SK-N-SH treated with all-trans-retinoic acid at 6 μM for 48 hours (cell line): ENCODE measurements around the gene AKR1B15.

Experiments
- ESRRG ChIP-seq: fragments of 250-450 bp; sonication (Bioruptor Pico); IDR thresholded peaks from 2 replicates; pipeline ENCODE4 v1.6.1; 2021; ENCODE audit warnings: mild to moderate bottlenecking
- GLIS3 ChIP-seq: fragments of 250-450 bp; sonication (Bioruptor Pico); IDR thresholded peaks from 2 replicates; pipeline ENCODE4 v1.5.0; 2020; ENCODE audit warnings: mild to moderate bottlenecking, moderate library complexity
- ISL1 ChIP-seq: fragments of 250-450 bp; sonication (Bioruptor Pico); IDR thresholded peaks from 2 replicates; pipeline ENCODE4 v2.1.2; 2022; ENCODE audit warnings: mild to moderate bottlenecking, moderate library complexity
- PATZ1 ChIP-seq: fragments of 250-450 bp; sonication (Bioruptor Pico); IDR thresholded peaks from 2 replicates; pipeline ENCODE4 v1.8.0; 2020; ENCODE audit warnings: mild to moderate bottlenecking, moderate library complexity, borderline replicate concordance
- POU6F1 ChIP-seq: fragments of 250-450 bp; sonication (Bioruptor Pico); IDR thresholded peaks from 2 replicates; pipeline ENCODE4 v1.8.0; 2021; ENCODE audit warnings: low read depth, mild to moderate bottlenecking, moderate library complexity, borderline replicate concordance
- RARB ChIP-seq: fragments of 250-450 bp; sonication (Bioruptor Pico); IDR thresholded peaks from 2 replicates; pipeline ENCODE4 v1.8.0; 2021; ENCODE audit warnings: mild to moderate bottlenecking, moderate library complexity
- TOX ChIP-seq: fragments of 250-450 bp; sonication (Bioruptor Pico); IDR thresholded peaks from 2 replicates; pipeline ENCODE4 v1.8.0; 2021; ENCODE audit warnings: mild to moderate bottlenecking, moderate library complexity, borderline replicate concordance
- ZC3H10 ChIP-seq: fragments of 250-450 bp; sonication (Bioruptor Pico); IDR thresholded peaks from 2 replicates; pipeline ENCODE4 v1.5.1; 2021; ENCODE audit warnings: mild to moderate bottlenecking, moderate library complexity
- ZFP3 ChIP-seq: fragments of 250-450 bp; sonication (Bioruptor Pico); IDR thresholded peaks from 2 replicates; pipeline ENCODE4 v1.5.0; 2020; ENCODE audit warnings: mild to moderate bottlenecking, moderate library complexity
- ZNF565 ChIP-seq: fragments of 450-650 bp; formaldehyde crosslinking; conservative IDR thresholded peaks from 2 replicates; pipeline ENCODE4 v1.5.0; 2020; ENCODE audit warnings: low read depth, mild to moderate bottlenecking, moderate library complexity
- TF ChIP-seq, protein P1 (sequence below): fragments of 250-450 bp; sonication (Bioruptor Pico); IDR thresholded peaks from 2 replicates; pipeline ENCODE4 v1.5.0; 2020; ENCODE audit warnings: mild to moderate bottlenecking, moderate library complexity
- TF ChIP-seq, protein P2 (sequence below): fragments of 250-450 bp; sonication (Bioruptor Pico); IDR thresholded peaks from 2 replicates; pipeline ENCODE4 v1.5.1; 2021; ENCODE audit warnings: mild to moderate bottlenecking, moderate library complexity

DNA sequence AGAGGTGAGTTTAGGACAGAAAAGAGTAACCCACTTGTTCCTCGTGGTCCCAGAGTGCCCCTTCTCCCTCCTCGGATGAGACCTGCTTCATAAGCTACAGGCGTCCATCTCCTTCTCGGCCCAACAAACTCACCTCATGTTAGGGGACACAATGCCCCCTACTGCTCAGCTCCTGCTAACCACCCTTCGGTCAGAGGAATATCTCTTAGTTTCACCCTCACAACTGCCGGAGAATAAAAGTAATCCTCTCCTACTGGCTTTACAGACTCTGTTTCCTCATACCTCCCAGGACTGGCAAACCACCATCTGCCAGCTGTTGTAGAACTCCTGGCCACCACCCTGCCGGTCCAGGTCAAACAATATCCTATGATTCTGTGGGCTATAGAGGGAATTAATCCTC lies 3.2 kb downstream of the AKR1B15 start:
- TF ChIP-seq ZFP3 (no peak), PATZ1 (no peak), ESRRG (CRISPR knock-in tag) (no peak), POU6F1 (CRISPR knock-in tag) (no peak), TOX (CRISPR knock-in tag) (no peak), ZC3H10 (CRISPR knock-in tag) (no peak), ISL1 (CRISPR knock-in tag) (no peak), ZNF565 (CRISPR knock-in tag) (no peak), GLIS3 (CRISPR knock-in tag) (no peak), RARB (CRISPR knock-in tag) (no peak)
- TF ChIP-seq, protein P1, sequence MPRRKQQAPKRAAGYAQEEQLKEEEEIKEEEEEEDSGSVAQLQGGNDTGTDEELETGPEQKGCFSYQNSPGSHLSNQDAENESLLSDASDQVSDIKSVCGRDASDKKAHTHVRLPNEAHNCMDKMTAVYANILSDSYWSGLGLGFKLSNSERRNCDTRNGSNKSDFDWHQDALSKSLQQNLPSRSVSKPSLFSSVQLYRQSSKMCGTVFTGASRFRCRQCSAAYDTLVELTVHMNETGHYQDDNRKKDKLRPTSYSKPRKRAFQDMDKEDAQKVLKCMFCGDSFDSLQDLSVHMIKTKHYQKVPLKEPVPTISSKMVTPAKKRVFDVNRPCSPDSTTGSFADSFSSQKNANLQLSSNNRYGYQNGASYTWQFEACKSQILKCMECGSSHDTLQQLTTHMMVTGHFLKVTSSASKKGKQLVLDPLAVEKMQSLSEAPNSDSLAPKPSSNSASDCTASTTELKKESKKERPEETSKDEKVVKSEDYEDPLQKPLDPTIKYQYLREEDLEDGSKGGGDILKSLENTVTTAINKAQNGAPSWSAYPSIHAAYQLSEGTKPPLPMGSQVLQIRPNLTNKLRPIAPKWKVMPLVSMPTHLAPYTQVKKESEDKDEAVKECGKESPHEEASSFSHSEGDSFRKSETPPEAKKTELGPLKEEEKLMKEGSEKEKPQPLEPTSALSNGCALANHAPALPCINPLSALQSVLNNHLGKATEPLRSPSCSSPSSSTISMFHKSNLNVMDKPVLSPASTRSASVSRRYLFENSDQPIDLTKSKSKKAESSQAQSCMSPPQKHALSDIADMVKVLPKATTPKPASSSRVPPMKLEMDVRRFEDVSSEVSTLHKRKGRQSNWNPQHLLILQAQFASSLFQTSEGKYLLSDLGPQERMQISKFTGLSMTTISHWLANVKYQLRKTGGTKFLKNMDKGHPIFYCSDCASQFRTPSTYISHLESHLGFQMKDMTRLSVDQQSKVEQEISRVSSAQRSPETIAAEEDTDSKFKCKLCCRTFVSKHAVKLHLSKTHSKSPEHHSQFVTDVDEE (CRISPR knock-in tag): no peak
- TF ChIP-seq, protein P2, sequence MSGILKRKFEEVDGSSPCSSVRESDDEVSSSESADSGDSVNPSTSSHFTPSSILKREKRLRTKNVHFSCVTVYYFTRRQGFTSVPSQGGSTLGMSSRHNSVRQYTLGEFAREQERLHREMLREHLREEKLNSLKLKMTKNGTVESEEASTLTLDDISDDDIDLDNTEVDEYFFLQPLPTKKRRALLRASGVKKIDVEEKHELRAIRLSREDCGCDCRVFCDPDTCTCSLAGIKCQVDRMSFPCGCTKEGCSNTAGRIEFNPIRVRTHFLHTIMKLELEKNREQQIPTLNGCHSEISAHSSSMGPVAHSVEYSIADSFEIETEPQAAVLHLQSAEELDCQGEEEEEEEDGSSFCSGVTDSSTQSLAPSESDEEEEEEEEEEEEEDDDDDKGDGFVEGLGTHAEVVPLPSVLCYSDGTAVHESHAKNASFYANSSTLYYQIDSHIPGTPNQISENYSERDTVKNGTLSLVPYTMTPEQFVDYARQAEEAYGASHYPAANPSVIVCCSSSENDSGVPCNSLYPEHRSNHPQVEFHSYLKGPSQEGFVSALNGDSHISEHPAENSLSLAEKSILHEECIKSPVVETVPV (CRISPR knock-in tag): no peak
